NCI-H146 (cell line): ENCODE measurements around the gene FKBP1C.
"Not testable (repeated sequence)": the region's sequence is repeated elsewhere in the genome, so short reads cannot be mapped to it uniquely, and the experiment has no call there.

Experiments
- DNase-seq: peaks from one replicate; lab custom pipeline; 2025; lab: John Stamatoyannopoulos, UW

The FKBP1C gene

GRCh38 chr6:63211343-63211742 is at the start of gene FKBP1C:
FKBP1C (plus strand) TSS chr6:63211469.
- not testable (repeated sequence) for DNase-seq

GRCh38 chr6:63164047-63164803 is 47.0 kb upstream of the FKBP1C start:
- DNase-seq: not testable (repeated sequence)

- no peak for DNase-seq
These were observed 37.1 kb upstream of the FKBP1C start for GRCh38 chr6:63174173-63174572.

- no peak for DNase-seq
These were observed 35.1 kb upstream of the FKBP1C start for GRCh38 chr6:63176181-63176580.

GRCh38 chr6:63180367-63180766 is 30.9 kb upstream of the FKBP1C start:
- DNase-seq: no peak

GRCh38 chr6:63186970-63187369 is 24.3 kb upstream of the FKBP1C start:
- DNase-seq: no peak

- DNase-seq: no peak
These were observed 22.4 kb upstream of the FKBP1C start for GRCh38 chr6:63188828-63189227.

- no peak for DNase-seq
These were observed 17.9 kb upstream of the FKBP1C start for GRCh38 chr6:63193324-63193723.

- DNase-seq: no peak
These were observed 13.5 kb upstream of the FKBP1C start for GRCh38 chr6:63197741-63198140.

- no peak for DNase-seq
These were observed 2.1 kb downstream of the FKBP1C start for GRCh38 chr6:63213325-63213724.

GRCh38 chr6:63214816-63215215 is 3.5 kb downstream of the FKBP1C start:
- DNase-seq: no peak

- DNase-seq: no peak
These were observed 12.9 kb downstream of the FKBP1C start for GRCh38 chr6:63224179-63224578.

GRCh38 chr6:63225987-63226386 is 14.7 kb downstream of the FKBP1C start:
- not testable (repeated sequence) for DNase-seq

- DNase-seq: not testable (repeated sequence)
These were observed 16.9 kb downstream of the FKBP1C start for GRCh38 chr6:63227928-63228894.

GRCh38 chr6:63230027-63230426 is 18.8 kb downstream of the FKBP1C start:
- not testable (repeated sequence) for DNase-seq

GRCh38 chr6:63230511-63230910 is 19.2 kb downstream of the FKBP1C start:
- DNase-seq: not testable (repeated sequence)

GRCh38 chr6:63236398-63236817 is 25.1 kb downstream of the FKBP1C start:
- no peak for DNase-seq

- no peak for DNase-seq
These were observed 34.2 kb downstream of the FKBP1C start for GRCh38 chr6:63245420-63245819.

GRCh38 chr6:63245909-63246308 is 34.6 kb downstream of the FKBP1C start:
- no peak for DNase-seq

GRCh38 chr6:63246581-63246980 is 35.3 kb downstream of the FKBP1C start:
- no peak for DNase-seq

- DNase-seq: no peak
These were observed 38.7 kb downstream of the FKBP1C start for GRCh38 chr6:63249875-63250482.

GRCh38 chr6:63259153-63259552 is 47.9 kb downstream of the FKBP1C start:
- no peak for DNase-seq
